Glutamatergic neuron (in vitro differentiated cells): ENCODE results near the gene DIP2A. TPM values are rescaled to one million over a fixed set of nuclear protein-coding genes. Genes with fewer than 3 reads are reported as not detected.

ENCODE experiments used
- DNase-seq: peaks from one replicate; pipeline ENCODE4 v3.0.0; 2022
- H3K27ac Mint-ChIP-seq: one replicate; pipeline ENCODE4 v1.8.0; 2020; ENCODE audit warnings: mild to moderate bottlenecking, mixed read lengths, inconsistent platforms; ENCODE audit not compliant: unreplicated experiment
- H3K27me3 Mint-ChIP-seq: one replicate; pipeline ENCODE4 v1.8.0; 2020; ENCODE audit warnings: mild to moderate bottlenecking, moderate library complexity, mixed read lengths, inconsistent platforms; ENCODE audit not compliant: unreplicated experiment
- H3K36me3 Mint-ChIP-seq: one replicate; pipeline ENCODE4 v1.8.0; 2020; ENCODE audit warnings: mild to moderate bottlenecking, mixed read lengths, inconsistent platforms; ENCODE audit not compliant: unreplicated experiment
- H3K4me1 Mint-ChIP-seq: one replicate; pipeline ENCODE4 v1.8.0; 2020; ENCODE audit warnings: mild to moderate bottlenecking, low read depth, mixed read lengths, inconsistent platforms; ENCODE audit not compliant: unreplicated experiment
- H3K4me3 Mint-ChIP-seq: one replicate; pipeline ENCODE4 v1.8.0; 2020; ENCODE audit warnings: mild to moderate bottlenecking, mixed read lengths, inconsistent platforms; ENCODE audit not compliant: unreplicated experiment
- H3K9me3 Mint-ChIP-seq: one replicate; pipeline ENCODE4 v1.8.0; 2020; ENCODE audit warnings: mild to moderate bottlenecking, moderate library complexity, mixed read lengths, inconsistent platforms; ENCODE audit not compliant: unreplicated experiment
- total RNA-seq: library from RNA; stranded (reverse); fragmentation: NEBNext Ultra II Directional; extraction: Animal tissue kit (Norgen Biotek cat#: 25700); gene quantifications from one replicate; pipeline ENCODE4 v1.2.1, GENCODE V29; 2021; ENCODE audit not compliant: unreplicated experiment
- TF ChIP-seq, protein P1 (sequence below): fragments of 200-600 bp; sonication (generic); IDR thresholded peaks from one replicate; pipeline ENCODE4 v1.5.0; 2021; ENCODE audit not compliant: partially characterized antibody, unreplicated experiment

The DIP2A gene
- total RNA-seq, 1 donor from 2014 or later, result 55.4 TPM

DNA sequence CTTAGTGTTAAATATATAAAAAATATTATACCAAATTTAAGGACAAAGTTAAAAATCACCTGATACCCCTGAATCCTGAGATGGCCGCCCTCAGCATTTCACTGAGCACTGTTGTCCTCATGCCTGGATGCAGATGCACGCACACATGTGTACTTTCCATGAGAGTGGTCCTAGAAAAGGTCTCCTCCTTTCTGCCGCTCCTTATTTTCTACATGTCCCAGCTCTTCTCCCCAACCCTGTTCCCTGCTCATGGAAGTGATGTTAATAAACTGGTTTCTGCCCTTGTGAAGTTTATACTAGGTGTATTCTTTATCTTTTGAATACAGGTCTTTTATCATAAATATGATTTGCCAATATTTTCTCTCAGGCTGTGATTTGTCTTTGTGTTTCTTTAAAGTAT lies 32.9 kb downstream of the DIP2A start:
- no peak for DNase-seq
- Mint-ChIP-seq H3K9me3 (no peaks in the 10 kb centered on the region), H3K4me3 (no peak overlapping the region), H3K4me1 (peaks cover 3% of the 10 kb centered on the region), H3K27ac (no peak overlapping the region), H3K36me3 (no peaks in the 10 kb centered on the region), H3K27me3 (no peaks in the 10 kb centered on the region)
- TF ChIP-seq, protein P1, sequence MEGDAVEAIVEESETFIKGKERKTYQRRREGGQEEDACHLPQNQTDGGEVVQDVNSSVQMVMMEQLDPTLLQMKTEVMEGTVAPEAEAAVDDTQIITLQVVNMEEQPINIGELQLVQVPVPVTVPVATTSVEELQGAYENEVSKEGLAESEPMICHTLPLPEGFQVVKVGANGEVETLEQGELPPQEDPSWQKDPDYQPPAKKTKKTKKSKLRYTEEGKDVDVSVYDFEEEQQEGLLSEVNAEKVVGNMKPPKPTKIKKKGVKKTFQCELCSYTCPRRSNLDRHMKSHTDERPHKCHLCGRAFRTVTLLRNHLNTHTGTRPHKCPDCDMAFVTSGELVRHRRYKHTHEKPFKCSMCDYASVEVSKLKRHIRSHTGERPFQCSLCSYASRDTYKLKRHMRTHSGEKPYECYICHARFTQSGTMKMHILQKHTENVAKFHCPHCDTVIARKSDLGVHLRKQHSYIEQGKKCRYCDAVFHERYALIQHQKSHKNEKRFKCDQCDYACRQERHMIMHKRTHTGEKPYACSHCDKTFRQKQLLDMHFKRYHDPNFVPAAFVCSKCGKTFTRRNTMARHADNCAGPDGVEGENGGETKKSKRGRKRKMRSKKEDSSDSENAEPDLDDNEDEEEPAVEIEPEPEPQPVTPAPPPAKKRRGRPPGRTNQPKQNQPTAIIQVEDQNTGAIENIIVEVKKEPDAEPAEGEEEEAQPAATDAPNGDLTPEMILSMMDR, result no peak

DNA sequence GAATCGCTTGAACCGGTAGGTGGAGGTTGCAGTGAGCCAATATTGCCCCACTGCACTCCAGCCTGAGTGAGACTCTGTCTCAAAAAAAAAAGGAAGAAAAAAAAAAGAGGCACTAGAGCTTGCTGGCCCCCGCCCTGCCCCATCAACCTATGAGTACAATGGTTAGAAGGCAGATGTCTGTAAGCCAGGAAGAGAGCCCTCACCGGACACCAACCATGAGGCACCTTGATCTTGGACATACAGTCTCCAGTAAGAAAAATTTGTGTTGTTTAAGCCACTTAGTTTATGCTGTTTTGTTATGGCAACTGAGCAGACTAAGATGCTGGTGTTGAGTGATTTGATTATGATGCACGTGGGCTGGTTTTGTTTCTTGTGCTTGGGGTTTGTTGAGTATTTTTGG lies 34.2 kb downstream of the DIP2A start:
- H3K36me3 Mint-ChIP-seq, result no peaks in the 10 kb centered on the region
- H3K4me1 Mint-ChIP-seq, result peaks cover 3% of the 10 kb centered on the region
- TF ChIP-seq, protein P1, result no peak
- no peak for DNase-seq
- no peaks in the 10 kb centered on the region for H3K27me3 Mint-ChIP-seq
- no peaks in the 10 kb centered on the region for H3K9me3 Mint-ChIP-seq
- no peak overlapping the region for H3K27ac Mint-ChIP-seq
- H3K4me3 Mint-ChIP-seq, result no peak overlapping the region

DNA sequence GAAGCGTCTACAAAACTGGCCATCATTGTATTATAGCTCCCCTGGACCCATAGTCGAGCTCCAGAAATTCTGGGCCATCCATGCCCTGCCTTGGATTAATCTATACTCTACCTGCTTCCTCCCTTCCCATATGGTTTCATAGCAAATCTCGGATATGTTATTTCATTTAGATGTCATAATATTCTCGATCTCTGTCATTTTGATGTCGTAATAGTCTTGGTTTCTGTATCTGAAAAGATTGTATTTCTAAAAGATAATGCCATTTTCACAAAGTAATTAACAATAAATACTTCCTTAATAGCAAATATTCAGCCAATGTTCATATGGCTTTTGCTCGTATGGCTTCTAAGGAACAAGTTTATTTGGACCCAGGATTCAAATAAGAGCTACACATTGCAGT lies 35.1 kb downstream of the DIP2A start:
- peaks cover 3% of the 10 kb centered on the region for H3K4me1 Mint-ChIP-seq
- H3K27me3 Mint-ChIP-seq, result no peaks in the 10 kb centered on the region
- H3K4me3 Mint-ChIP-seq, result no peak overlapping the region
- DNase-seq, result no peak
- TF ChIP-seq, protein P1, result no peak
- H3K27ac Mint-ChIP-seq, result no peak overlapping the region
- no peaks in the 10 kb centered on the region for H3K9me3 Mint-ChIP-seq
- H3K36me3 Mint-ChIP-seq, result no peaks in the 10 kb centered on the region

DNA sequence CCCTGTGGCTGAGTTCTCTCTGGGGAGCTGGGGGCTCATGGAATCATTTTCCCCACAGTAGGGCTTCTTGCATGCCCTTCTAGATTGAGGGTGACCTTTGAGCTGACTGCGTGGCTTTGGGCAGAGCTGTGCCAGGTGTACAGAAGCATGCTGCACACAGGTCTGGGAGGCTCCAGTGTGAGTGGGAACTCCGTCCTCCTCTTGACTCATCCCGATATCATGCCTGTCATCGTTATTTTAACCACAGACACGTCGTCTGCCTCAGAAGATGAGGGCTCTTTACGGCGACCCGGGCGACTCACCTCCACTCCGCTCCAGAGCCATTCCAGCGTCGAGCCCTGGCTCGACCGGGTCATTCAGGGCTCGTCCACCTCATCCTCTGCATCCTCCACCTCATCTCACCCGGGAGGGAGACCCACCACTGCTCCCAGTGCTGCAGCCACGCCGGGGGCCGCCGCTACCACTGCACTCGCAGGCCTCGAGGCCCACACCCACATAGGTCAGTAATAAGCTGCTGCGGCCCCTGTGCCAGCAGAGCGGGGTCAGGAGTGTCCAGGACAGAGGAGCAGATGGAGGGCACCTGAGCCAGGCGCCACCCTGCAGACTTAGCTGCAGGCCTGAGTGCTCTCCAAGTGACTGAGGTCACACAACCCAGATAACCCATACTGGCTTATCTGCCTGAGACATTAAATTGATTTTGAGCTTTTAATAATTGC lies 39.8 kb downstream of the DIP2A start:
- no peak overlapping the region for H3K4me3 Mint-ChIP-seq
- H3K27ac Mint-ChIP-seq, result no peak overlapping the region
- TF ChIP-seq, protein P1, result no peak
- no peaks in the 10 kb centered on the region for H3K36me3 Mint-ChIP-seq
- no peak for DNase-seq
- H3K27me3 Mint-ChIP-seq, result no peaks in the 10 kb centered on the region
- H3K4me1 Mint-ChIP-seq, result no peaks in the 10 kb centered on the region
- H3K9me3 Mint-ChIP-seq, result peaks cover 2% of the 10 kb centered on the region

DNA sequence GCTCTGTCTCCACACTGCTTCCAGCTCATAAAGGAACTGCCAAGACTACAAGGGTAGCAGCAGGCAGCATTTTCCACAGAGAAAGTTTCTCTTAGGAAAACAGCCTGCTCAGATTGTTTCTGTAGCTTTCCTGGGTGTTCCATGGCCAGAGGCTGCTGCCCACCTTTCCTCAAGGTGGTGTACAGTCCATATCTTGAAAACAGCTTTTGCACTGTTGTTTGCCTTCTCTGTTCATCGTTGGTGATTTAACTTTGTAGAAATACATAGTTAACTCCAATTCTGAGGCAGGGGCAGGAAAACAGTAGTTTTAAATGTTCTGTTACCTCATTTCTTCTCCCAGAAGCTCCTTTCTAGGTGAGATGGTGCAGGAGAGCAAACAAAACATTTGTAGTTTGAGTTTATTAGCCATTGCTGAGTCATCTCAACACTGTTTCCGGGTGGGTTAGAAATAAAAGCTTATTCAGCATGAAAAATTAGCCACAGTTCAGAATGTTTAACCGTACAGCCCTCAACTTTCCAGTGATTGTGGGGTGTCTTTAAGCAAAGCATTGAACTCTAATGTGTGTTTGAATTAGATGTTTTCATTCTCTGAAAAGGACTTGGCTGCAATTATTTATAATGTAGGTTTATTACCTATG lies 41.7 kb downstream of the DIP2A start:
- Mint-ChIP-seq H3K36me3 (no peaks in the 10 kb centered on the region), H3K4me1 (peaks cover 6% of the 10 kb centered on the region), H3K4me3 (no peak overlapping the region), H3K27ac (no peak overlapping the region), H3K27me3 (no peaks in the 10 kb centered on the region), H3K9me3 (peaks cover 2% of the 10 kb centered on the region)
- TF ChIP-seq, protein P1, result no peak
- DNase-seq, result no peak
